Spleen (tissue), 11 donors: ENCODE measurements around the gene SH3BP4. TPM values are rescaled to one million over a fixed set of nuclear protein-coding genes. Genes with fewer than 3 reads are reported as not detected.

Source experiments
- DNase-seq: peaks from one replicate; pipeline ENCODE4 v3.0.0-alpha.2; 2020
- H3K27ac ChIP-seq, 8 donors: fragments of 200-600 bp; sonication (generic) in 7 of 8; 1 replicate in 4 of 8; 2 replicates in 4 of 8; pipeline versions ENCODE4 v1.5.0 to v1.8.0; 2016 to 2021; ENCODE audit warnings: inconsistent platforms in 4 of 8, mild to moderate bottlenecking in 4 of 8, moderate library complexity in 1 of 8
- H3K27me3 ChIP-seq, 7 donors: fragments of 200-600 bp; sonication (generic) in 6 of 7; replicated peaks in 1 of 7; 1 replicate in 4 of 7; 2 replicates in 3 of 7; pipeline versions ENCODE4 v1.5.0 to v1.8.0; 2016 to 2021; ENCODE audit warnings: inconsistent platforms in 3 of 7, mild to moderate bottlenecking in 1 of 7
- H3K36me3 ChIP-seq, 6 donors: fragments of 200-600 bp; sonication (generic) in 5 of 6; 1 replicate in 4 of 6; 2 replicates in 2 of 6; pipeline versions ENCODE4 v1.5.0 to v1.8.0; 2016 to 2021; ENCODE audit warnings: inconsistent platforms in 2 of 6
- H3K4me1 ChIP-seq, 6 donors: fragments of 200-600 bp; sonication (generic) in 5 of 6; 1 replicate in 3 of 6; 2 replicates in 3 of 6; pipeline versions ENCODE4 v1.5.0 to v1.8.0; 2016 to 2021; ENCODE audit warnings: inconsistent platforms in 3 of 6
- H3K4me3 ChIP-seq, 8 donors: fragments of 200-600 bp; sonication (generic) in 7 of 8; 1 replicate in 4 of 8; 2 replicates in 4 of 8; pipeline versions ENCODE4 v1.5.0 to v1.8.0; 2016 to 2021; ENCODE audit warnings: inconsistent platforms in 4 of 8, mild to moderate bottlenecking in 4 of 8, moderate library complexity in 2 of 8
- H3K9me3 ChIP-seq, 8 donors: fragments of 200-600 bp; sonication (generic) in 7 of 8; 1 replicate in 4 of 8; 2 replicates in 4 of 8; pipeline versions ENCODE4 v1.5.0 to v1.8.0; 2016 to 2021; ENCODE audit warnings: inconsistent platforms in 4 of 8
- POLR2A ChIP-seq, 3 donors: fragments of 450-650 bp; IDR thresholded peaks; one replicate each; pipeline ENCODE4 v1.5.1; 2017; ENCODE audit warnings: antibody characterized with exemption in 3 of 3, mild to moderate bottlenecking in 1 of 3
- POLR2AphosphoS5 ChIP-seq, 3 donors: sonication (generic); formaldehyde crosslinking; IDR thresholded peaks; one replicate each; pipeline ENCODE4 v1.5.1; 2017; ENCODE audit warnings: antibody characterized with exemption in 3 of 3
- WGBS, 5 donors: extraction: QIAGEN DNeasy Blood & Tissue Kit in 3 of 5; methylation state at CpG; one replicate each; pipeline versions ENCODE4 v1.1.5 to v1.1.7; 2013 to 2018; 5-methylcytosine and 5-hydroxymethylcytosine counted together
- intact Hi-C: fragments of 100-400 bp; cut with DNase I; formaldehyde crosslinking; loops from one replicate; pipeline ENCODE4 v1.15.0; 2023; ENCODE audit warnings: low total_unique reads
- polyA plus RNA-seq, 3 donors: library from polyadenylated mRNA; stranded (reverse); fragments of 200-250 nt; gene quantifications; one replicate each; pipeline ENCODE4 v1.2.1, GENCODE V29; 2013
- total RNA-seq, 7 donors: library from RNA; depleted of rRNA in 3 of 7; stranded (reverse); fragments of >200 nt in 3 of 7; fragmentation: NEBNext Ultra II Directional in 4 of 7; extraction: Animal tissue kit (Norgen Biotek cat#: 25700) in 4 of 7; gene quantifications; one replicate each; pipeline versions ENCODE4 v1.1.0 to v1.2.1, GENCODE V29; 2016 to 2021
- TF ChIP-seq, protein P1 (sequence below), 11 experiments: fragments of 200-600 bp in 7 of 11; fragments of 450-650 bp in 4 of 11; sonication (generic) in 4 of 11; IDR thresholded peaks in 8 of 11; conservative IDR thresholded peaks in 3 of 11; 1 replicate in 7 of 11; 2 replicates in 4 of 11; pipeline versions ENCODE4 v1.4.0 to v1.8.0; 2016 to 2021; ENCODE audit warnings: antibody characterized with exemption in 11 of 11, inconsistent platforms in 4 of 11, mild to moderate bottlenecking in 1 of 11
- donor health status: healthy with polysubstance abuse.
- donor health status: DM: no; HTN: no; CAD: no; lungs with moderate emphysema.
- donor health status: DM: no; HTN: no; CAD: no.
- donor health status: Bipolar disorder and iron deficiency.
- donor health status: healthy.
- donor health status: DM: no; HTN: no; CAD: no.
- donor health status: DM: yes; HTN: yes; CAD: no.

Gene SH3BP4
- total and polyA plus RNA-seq, 10 donors, result 2.3 to 21.0 (median 12.4) TPM

- WGBS, 5 donors, result 90 to 95% (median 91%) methylated on average over 4 of the region's 4 CpGs
- H3K4me3 ChIP-seq, result no peak overlapping the region
- no peak for DNase-seq
- peaks cover 0 to 7% (median 0%) of the 10 kb centered on the region in 6 donors for H3K4me1 ChIP-seq
- no peaks in the 10 kb centered on the region for H3K9me3 ChIP-seq
- TF ChIP-seq POLR2A (IDR thresholded peaks at IDR 0.05) (no peak), POLR2AphosphoS5 (IDR thresholded peaks at IDR 0.05) (no peak)
- TF ChIP-seq, protein P1, sequence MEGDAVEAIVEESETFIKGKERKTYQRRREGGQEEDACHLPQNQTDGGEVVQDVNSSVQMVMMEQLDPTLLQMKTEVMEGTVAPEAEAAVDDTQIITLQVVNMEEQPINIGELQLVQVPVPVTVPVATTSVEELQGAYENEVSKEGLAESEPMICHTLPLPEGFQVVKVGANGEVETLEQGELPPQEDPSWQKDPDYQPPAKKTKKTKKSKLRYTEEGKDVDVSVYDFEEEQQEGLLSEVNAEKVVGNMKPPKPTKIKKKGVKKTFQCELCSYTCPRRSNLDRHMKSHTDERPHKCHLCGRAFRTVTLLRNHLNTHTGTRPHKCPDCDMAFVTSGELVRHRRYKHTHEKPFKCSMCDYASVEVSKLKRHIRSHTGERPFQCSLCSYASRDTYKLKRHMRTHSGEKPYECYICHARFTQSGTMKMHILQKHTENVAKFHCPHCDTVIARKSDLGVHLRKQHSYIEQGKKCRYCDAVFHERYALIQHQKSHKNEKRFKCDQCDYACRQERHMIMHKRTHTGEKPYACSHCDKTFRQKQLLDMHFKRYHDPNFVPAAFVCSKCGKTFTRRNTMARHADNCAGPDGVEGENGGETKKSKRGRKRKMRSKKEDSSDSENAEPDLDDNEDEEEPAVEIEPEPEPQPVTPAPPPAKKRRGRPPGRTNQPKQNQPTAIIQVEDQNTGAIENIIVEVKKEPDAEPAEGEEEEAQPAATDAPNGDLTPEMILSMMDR (IDR thresholded peaks at IDR 0.05 in 8 of 11, conservative IDR thresholded peaks at IDR 0.05 in 3 of 11), result no peak
- H3K36me3 ChIP-seq, result no peaks in the 10 kb centered on the region
- intact Hi-C loops, result no loop called here
- H3K27ac ChIP-seq, result no peak overlapping the region
- H3K27me3 ChIP-seq, result peaks cover 0 to 34% (median 0%) of the 10 kb centered on the region in 7 donors
Observed at GRCh38 chr2:235091421-235091820, 139.6 kb downstream of the SH3BP4 start.

GRCh38 chr2:235091983-235092382 is 140.2 kb downstream of the SH3BP4 start:
- Histone ChIP-seq H3K27ac (no peak overlapping the region), H3K27me3 (peaks cover 0 to 30% (median 0%) of the 10 kb centered on the region in 7 donors), H3K4me3 (no peak overlapping the region), H3K36me3 (no peaks in the 10 kb centered on the region), H3K4me1 (peaks cover 0 to 7% (median 0%) of the 10 kb centered on the region in 6 donors), H3K9me3 (no peaks in the 10 kb centered on the region)
- intact Hi-C loops, result no loop called here
- 76 to 88% (median 79%) methylated on average over 9 of the region's 9 CpGs for WGBS, 5 donors
- TF ChIP-seq, protein P1 (IDR thresholded peaks at IDR 0.05 in 8 of 11, conservative IDR thresholded peaks at IDR 0.05 in 3 of 11), result no peak
- TF ChIP-seq POLR2AphosphoS5 (IDR thresholded peaks at IDR 0.05), result no peak
- TF ChIP-seq POLR2A (IDR thresholded peaks at IDR 0.05), result no peak
- no peak for DNase-seq

- 68 to 80% (median 75%) methylated on average over 17 of the region's 17 CpGs for WGBS, 5 donors
- Histone ChIP-seq H3K9me3 (no peaks in the 10 kb centered on the region), H3K4me1 (peaks cover 0 to 7% (median 0%) of the 10 kb centered on the region in 6 donors), H3K36me3 (no peaks in the 10 kb centered on the region), H3K27ac (no peak overlapping the region), H3K27me3 (peaks cover 0 to 35% (median 0%) of the 10 kb centered on the region in 7 donors), H3K4me3 (no peak overlapping the region)
- DNase-seq, result no peak
- intact Hi-C loops, result no loop called here
- TF ChIP-seq, protein P1 (IDR thresholded peaks at IDR 0.05 in 8 of 11, conservative IDR thresholded peaks at IDR 0.05 in 3 of 11), result no peak
- peak in 1 of 3 donors; percentile 47 for TF ChIP-seq POLR2AphosphoS5 (IDR thresholded peaks at IDR 0.05)
Observed at GRCh38 chr2:235092433-235093223, 140.8 kb downstream of the SH3BP4 start.

DNA sequence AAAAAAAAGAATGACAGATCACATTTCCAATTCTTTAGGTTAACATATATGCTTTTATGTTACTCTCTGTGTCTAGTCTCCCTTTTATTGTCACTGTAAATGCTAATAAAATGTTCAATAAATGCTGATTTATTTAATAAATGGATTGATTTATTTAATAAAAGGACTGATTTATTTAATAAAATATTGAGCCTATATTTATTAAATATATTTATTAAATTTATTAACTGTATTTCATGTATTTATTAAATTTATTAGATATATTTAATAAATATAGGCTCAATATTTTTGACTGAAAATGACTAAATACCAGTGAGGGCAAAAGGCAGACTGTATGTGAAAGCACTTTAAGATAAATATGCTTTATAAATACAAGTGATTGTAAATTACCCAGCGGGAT is 142.6 kb downstream of the SH3BP4 start:
- Histone ChIP-seq H3K27ac (no peak overlapping the region), H3K36me3 (no peaks in the 10 kb centered on the region), H3K9me3 (no peaks in the 10 kb centered on the region), H3K4me3 (no peak overlapping the region), H3K27me3 (peaks cover 0 to 24% (median 0%) of the 10 kb centered on the region in 7 donors), H3K4me1 (peaks cover 0 to 7% (median 0%) of the 10 kb centered on the region in 6 donors)
- no peak for DNase-seq
- intact Hi-C loops, result no loop called here
- WGBS, 5 donors, result 86 to 100% (median 91%) methylated on average over 1 of the region's 1 CpG
- TF ChIP-seq, protein P1 (IDR thresholded peaks at IDR 0.05 in 8 of 11, conservative IDR thresholded peaks at IDR 0.05 in 3 of 11), result no peak
- no peak for TF ChIP-seq POLR2AphosphoS5 (IDR thresholded peaks at IDR 0.05)
- no peak for TF ChIP-seq POLR2A (IDR thresholded peaks at IDR 0.05)
